ENCODE measurements around the gene SCTR.

SCTR gene

DNA sequence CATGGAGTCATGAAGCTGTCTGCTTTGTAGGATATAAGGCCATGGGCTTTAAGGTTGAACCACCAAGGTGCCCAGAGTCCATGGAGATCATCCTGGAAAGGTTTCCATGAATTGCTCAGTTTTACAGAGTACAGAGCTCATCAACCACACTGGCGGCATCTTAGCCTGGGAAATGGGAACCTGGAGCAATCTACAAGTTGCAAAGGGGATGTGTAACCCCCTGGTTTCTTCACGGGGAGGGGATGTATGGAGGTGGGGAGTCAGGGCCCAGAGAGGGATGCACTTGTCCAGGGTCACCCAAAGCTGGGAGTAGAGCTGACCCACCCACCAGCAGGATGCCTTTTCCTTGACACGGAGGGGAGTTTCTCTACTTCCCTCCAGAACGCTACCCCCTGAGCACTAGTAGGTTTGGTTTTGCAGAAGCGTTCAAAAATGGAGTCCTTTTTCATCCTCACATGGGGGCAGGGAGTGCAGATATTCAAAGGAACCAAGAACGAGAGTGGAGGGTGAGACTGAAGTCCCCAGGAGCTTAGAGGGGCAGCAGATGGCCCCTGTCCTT lies 85.5 kb downstream of the SCTR start:
- Histone ChIP-seq H3K79me2 (ENCODE audit: control insufficient read depth, insufficient read depth, low read length) (no peaks in the 10 kb centered on the region), H3K4me3 (ENCODE audit: low read length) (no peak overlapping the region), H3K79me1 (ENCODE audit: low read length) (peaks cover 4% of the 10 kb centered on the region), H4K5ac (ENCODE audit: low read length) (no peak overlapping the region), H3K4me2 (ENCODE audit: low read length) (no peak overlapping the region), H3K9ac (ENCODE audit: low read length) (no peak overlapping the region), H3K18ac (ENCODE audit: low read length) (no peak overlapping the region), H2BK120ac (ENCODE audit: low read depth, low read length) (no peak overlapping the region), H2BK15ac (replicated peaks; ENCODE audit: low read depth) (no peak overlapping the region), H4K8ac (ENCODE audit: low read depth, low read length) (no peak overlapping the region), H2AK5ac (ENCODE audit: low read length) (no peak overlapping the region), H3K27me3 (ENCODE audit: insufficient read depth, low read length, poor library complexity) (no peaks in the 10 kb centered on the region), H3K4ac (ENCODE audit: low read depth, low read length) (no peak overlapping the region), H3K56ac (ENCODE audit: low read length) (no peak overlapping the region), H3K36me3 (ENCODE audit: control insufficient read depth, insufficient read depth, low read length) (no peaks in the 10 kb centered on the region), H3K4me1 (ENCODE audit: control insufficient read depth, low read depth, low read length) (peaks cover 2% of the 10 kb centered on the region), H3K23ac (ENCODE audit: low read length) (no peak overlapping the region), H2BK5ac (ENCODE audit: low read length) (no peak overlapping the region), H3K27ac (ENCODE audit: low read depth, low read length) (no peak overlapping the region)
- DNase-seq = no peak
- no CpG with 5 or more reads among the region's 6 CpGs for WGBS (ENCODE audit: extremely low coverage, insufficient coverage, low lambda C conversion rate)

DNA sequence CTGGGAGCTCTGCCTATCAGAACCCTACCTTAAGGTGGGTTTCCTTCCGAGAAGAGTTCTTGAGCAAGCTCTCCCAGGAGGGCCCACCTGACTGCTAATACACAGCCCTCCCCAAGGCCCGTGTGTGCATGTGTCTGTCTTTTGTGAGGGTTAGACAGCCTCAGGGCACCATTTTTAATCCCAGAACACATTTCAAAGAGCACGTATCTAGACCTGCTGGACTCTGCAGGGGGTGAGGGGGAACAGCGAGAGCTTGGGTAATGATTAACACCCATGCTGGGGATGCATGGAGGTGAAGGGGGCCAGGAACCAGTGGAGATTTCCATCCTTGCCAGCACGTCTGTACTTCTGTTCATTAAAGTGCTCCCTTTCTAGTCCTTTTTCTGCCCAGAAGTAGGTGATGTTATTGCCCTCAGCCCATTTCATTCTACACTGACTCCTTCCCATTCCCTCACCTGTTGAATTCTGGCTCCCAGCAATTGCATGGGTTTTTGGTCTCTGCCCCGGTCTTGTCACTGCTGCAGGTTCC lies 86.1 kb downstream of the SCTR start:
- H3K36me3 ChIP-seq (ENCODE audit: control insufficient read depth, insufficient read depth, low read length) = no peaks in the 10 kb centered on the region
- H3K4me2 ChIP-seq (ENCODE audit: low read length) = no peak overlapping the region
- no peak overlapping the region for H2AK5ac ChIP-seq (ENCODE audit: low read length)
- no peak overlapping the region for H3K18ac ChIP-seq (ENCODE audit: low read length)
- H2BK5ac ChIP-seq (ENCODE audit: low read length) = no peak overlapping the region
- peaks cover 1% of the 10 kb centered on the region for H3K79me2 ChIP-seq (ENCODE audit: control insufficient read depth, insufficient read depth, low read length)
- no CpG with 5 or more reads among the region's 6 CpGs for WGBS (ENCODE audit: extremely low coverage, insufficient coverage, low lambda C conversion rate)
- no peak overlapping the region for H3K9ac ChIP-seq (ENCODE audit: low read length)
- H2BK15ac ChIP-seq (replicated peaks; ENCODE audit: low read depth) = no peak overlapping the region
- H3K23ac ChIP-seq (ENCODE audit: low read length) = no peak overlapping the region
- H3K27me3 ChIP-seq (ENCODE audit: insufficient read depth, low read length, poor library complexity) = no peaks in the 10 kb centered on the region
- DNase-seq = no peak
- no peak overlapping the region for H3K56ac ChIP-seq (ENCODE audit: low read length)
- H3K4me3 ChIP-seq (ENCODE audit: low read length) = no peak overlapping the region
- H3K4me1 ChIP-seq (ENCODE audit: control insufficient read depth, low read depth, low read length) = peaks cover 7% of the 10 kb centered on the region
- no peak overlapping the region for H4K5ac ChIP-seq (ENCODE audit: low read length)
- no peak overlapping the region for H4K8ac ChIP-seq (ENCODE audit: low read depth, low read length)
- no peak overlapping the region for H2BK120ac ChIP-seq (ENCODE audit: low read depth, low read length)
- H3K79me1 ChIP-seq (ENCODE audit: low read length) = peaks cover 6% of the 10 kb centered on the region
- no peak overlapping the region for H3K27ac ChIP-seq (ENCODE audit: low read depth, low read length)
- no peak overlapping the region for H3K4ac ChIP-seq (ENCODE audit: low read depth, low read length)

DNA sequence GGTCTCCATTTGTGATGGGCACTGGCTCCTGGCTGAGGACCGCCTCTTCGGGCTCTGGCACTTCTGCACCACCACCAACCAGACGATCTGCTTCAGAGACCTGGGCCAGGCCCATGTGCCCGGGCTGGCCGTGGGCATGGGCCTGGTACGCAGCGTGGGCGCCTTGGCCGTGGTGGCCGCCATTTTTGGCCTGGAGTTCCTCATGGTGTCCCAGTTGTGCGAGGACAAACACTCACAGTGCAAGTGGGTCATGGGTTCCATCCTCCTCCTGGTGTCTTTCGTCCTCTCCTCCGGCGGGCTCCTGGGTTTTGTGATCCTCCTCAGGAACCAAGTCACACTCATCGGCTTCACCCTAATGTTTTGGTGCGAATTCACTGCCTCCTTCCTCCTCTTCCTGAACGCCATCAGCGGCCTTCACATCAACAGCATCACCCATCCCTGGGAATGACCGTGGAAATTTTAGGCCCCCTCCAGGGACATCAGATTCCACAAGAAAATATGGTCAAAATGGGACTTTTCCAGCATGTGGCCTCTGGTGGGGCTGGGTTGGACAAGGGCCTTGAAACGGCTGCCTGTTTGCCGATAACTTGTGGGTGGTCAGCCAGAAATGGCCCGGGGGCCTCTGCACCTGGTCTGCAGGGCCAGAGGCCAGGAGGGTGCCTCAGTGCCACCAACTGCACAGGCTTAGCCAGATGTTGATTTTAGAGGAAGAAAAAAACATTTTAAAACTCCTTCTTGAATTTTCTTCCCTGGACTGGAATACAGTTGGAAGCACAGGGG lies 87.1 kb downstream of the SCTR start:
- Histone ChIP-seq H3K9ac (ENCODE audit: low read length) (no peak overlapping the region), H3K4me1 (ENCODE audit: control insufficient read depth, low read depth, low read length) (peaks cover 11% of the 10 kb centered on the region), H3K79me2 (ENCODE audit: control insufficient read depth, insufficient read depth, low read length) (peaks cover 2% of the 10 kb centered on the region), H3K4me2 (ENCODE audit: low read length) (no peak overlapping the region), H4K8ac (ENCODE audit: low read depth, low read length) (no peak overlapping the region), H3K23ac (ENCODE audit: low read length) (no peak overlapping the region), H3K4ac (ENCODE audit: low read depth, low read length) (no peak overlapping the region), H2BK15ac (replicated peaks; ENCODE audit: low read depth) (no peak overlapping the region), H3K27me3 (ENCODE audit: insufficient read depth, low read length, poor library complexity) (no peaks in the 10 kb centered on the region), H2AK5ac (ENCODE audit: low read length) (no peak overlapping the region), H3K27ac (ENCODE audit: low read depth, low read length) (no peak overlapping the region), H3K18ac (ENCODE audit: low read length) (no peak overlapping the region), H4K5ac (ENCODE audit: low read length) (no peak overlapping the region), H3K4me3 (ENCODE audit: low read length) (no peak overlapping the region), H3K79me1 (ENCODE audit: low read length) (peaks cover 9% of the 10 kb centered on the region), H2BK5ac (ENCODE audit: low read length) (no peak overlapping the region), H3K56ac (ENCODE audit: low read length) (no peak overlapping the region), H3K36me3 (ENCODE audit: control insufficient read depth, insufficient read depth, low read length) (no peaks in the 10 kb centered on the region), H2BK120ac (ENCODE audit: low read depth, low read length) (no peak overlapping the region)
- WGBS (ENCODE audit: extremely low coverage, insufficient coverage, low lambda C conversion rate) = no CpG with 5 or more reads among the region's 22 CpGs
- DNase-seq = no peak

DNA sequence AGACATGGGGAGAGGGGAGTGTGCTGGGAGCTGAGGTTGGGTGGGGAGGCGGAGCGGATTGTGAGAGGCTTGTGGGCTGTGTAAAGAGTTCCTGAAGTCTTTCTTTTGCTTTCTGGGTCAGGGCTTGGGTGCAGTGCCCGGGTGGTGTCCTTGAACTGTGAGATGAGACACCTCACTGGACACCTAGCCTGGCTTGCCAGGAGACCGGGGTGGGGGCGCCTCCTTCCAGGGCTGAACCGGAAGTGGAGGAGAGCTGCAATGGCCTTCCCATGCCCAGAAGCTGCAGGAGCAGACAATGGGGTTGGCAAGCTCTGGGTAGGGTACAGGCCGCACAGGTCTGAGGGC lies 88.4 kb downstream of the SCTR start:
- no peak overlapping the region for H3K9ac ChIP-seq (ENCODE audit: low read length)
- H3K79me2 ChIP-seq (ENCODE audit: control insufficient read depth, insufficient read depth, low read length) = peaks cover 2% of the 10 kb centered on the region
- no peak overlapping the region for H4K5ac ChIP-seq (ENCODE audit: low read length)
- no peak overlapping the region for H2AK5ac ChIP-seq (ENCODE audit: low read length)
- H3K18ac ChIP-seq (ENCODE audit: low read length) = no peak overlapping the region
- H3K56ac ChIP-seq (ENCODE audit: low read length) = no peak overlapping the region
- H3K79me1 ChIP-seq (ENCODE audit: low read length) = peaks cover 9% of the 10 kb centered on the region
- H3K27ac ChIP-seq (ENCODE audit: low read depth, low read length) = no peak overlapping the region
- H3K4me1 ChIP-seq (ENCODE audit: control insufficient read depth, low read depth, low read length) = peaks cover 11% of the 10 kb centered on the region
- no peak overlapping the region for H3K4me2 ChIP-seq (ENCODE audit: low read length)
- no peak overlapping the region for H4K8ac ChIP-seq (ENCODE audit: low read depth, low read length)
- H2BK120ac ChIP-seq (ENCODE audit: low read depth, low read length) = no peak overlapping the region
- WGBS (ENCODE audit: extremely low coverage, insufficient coverage, low lambda C conversion rate) = no CpG with 5 or more reads among the region's 7 CpGs
- no peak overlapping the region for H3K23ac ChIP-seq (ENCODE audit: low read length)
- no peaks in the 10 kb centered on the region for H3K27me3 ChIP-seq (ENCODE audit: insufficient read depth, low read length, poor library complexity)
- H3K36me3 ChIP-seq (ENCODE audit: control insufficient read depth, insufficient read depth, low read length) = no peaks in the 10 kb centered on the region
- H3K4me3 ChIP-seq (ENCODE audit: low read length) = no peak overlapping the region
- no peak for DNase-seq
- H2BK15ac ChIP-seq (replicated peaks; ENCODE audit: low read depth) = no peak overlapping the region
- no peak overlapping the region for H2BK5ac ChIP-seq (ENCODE audit: low read length)
- H3K4ac ChIP-seq (ENCODE audit: low read depth, low read length) = no peak overlapping the region

DNA sequence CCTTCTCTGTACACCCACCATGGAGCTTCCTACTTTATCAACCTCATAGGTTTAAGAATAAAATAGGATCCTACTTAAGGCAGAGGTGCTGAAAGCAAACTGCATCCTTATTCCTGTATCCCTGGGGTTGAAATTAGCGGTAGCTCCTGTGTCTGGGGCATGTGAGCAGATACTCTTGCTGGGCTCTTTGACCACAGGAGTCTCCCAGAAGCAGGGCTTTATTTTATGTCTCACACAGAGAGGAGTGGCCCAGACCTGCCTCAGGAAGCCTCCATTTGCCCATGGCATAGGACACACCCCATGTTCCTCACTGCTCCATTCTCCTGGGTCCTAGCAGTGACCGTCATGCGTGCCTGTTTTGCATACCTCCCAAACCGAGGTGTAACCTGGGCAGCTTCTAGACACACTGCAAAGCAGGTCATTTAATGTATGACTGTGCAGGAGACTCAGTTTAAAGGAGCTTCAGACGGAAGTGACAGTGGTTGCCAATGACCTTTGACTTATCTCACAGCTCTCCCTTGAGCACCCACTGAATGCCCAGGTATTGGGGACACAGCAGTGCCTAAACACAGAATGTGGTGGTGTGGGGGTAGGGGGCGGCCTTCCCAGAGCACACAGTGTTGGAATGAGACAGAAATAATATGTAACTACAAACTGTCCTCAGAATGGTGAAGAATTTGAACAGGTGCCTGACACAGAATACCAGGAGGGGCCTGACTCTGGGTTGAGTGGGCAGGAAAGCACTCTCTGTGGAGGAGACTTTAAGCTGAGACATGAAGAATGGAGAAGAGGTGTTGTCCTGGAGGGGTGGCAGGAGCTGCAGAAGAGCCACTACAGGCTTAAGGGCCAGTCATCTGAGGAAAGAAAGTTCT lies 89.0 kb downstream of the SCTR start:
- Histone ChIP-seq H3K4me1 (ENCODE audit: control insufficient read depth, low read depth, low read length) (peaks cover 15% of the 10 kb centered on the region), H3K23ac (ENCODE audit: low read length) (no peak overlapping the region), H2BK120ac (ENCODE audit: low read depth, low read length) (no peak overlapping the region), H3K9ac (ENCODE audit: low read length) (no peak overlapping the region), H3K79me2 (ENCODE audit: control insufficient read depth, insufficient read depth, low read length) (peaks cover 2% of the 10 kb centered on the region), H3K18ac (ENCODE audit: low read length) (no peak overlapping the region), H3K4me3 (ENCODE audit: low read length) (no peak overlapping the region), H2BK5ac (ENCODE audit: low read length) (no peak overlapping the region), H3K36me3 (ENCODE audit: control insufficient read depth, insufficient read depth, low read length) (no peaks in the 10 kb centered on the region), H2BK15ac (replicated peaks; ENCODE audit: low read depth) (no peak overlapping the region), H3K27ac (ENCODE audit: low read depth, low read length) (no peak overlapping the region), H3K4me2 (ENCODE audit: low read length) (no peak overlapping the region), H3K4ac (ENCODE audit: low read depth, low read length) (no peak overlapping the region), H3K56ac (ENCODE audit: low read length) (no peak overlapping the region), H4K8ac (ENCODE audit: low read depth, low read length) (no peak overlapping the region), H4K5ac (ENCODE audit: low read length) (no peak overlapping the region), H2AK5ac (ENCODE audit: low read length) (no peak overlapping the region), H3K79me1 (ENCODE audit: low read length) (peaks cover 9% of the 10 kb centered on the region), H3K27me3 (ENCODE audit: insufficient read depth, low read length, poor library complexity) (no peaks in the 10 kb centered on the region)
- WGBS (ENCODE audit: extremely low coverage, insufficient coverage, low lambda C conversion rate) = no CpG with 5 or more reads among the region's 6 CpGs
- DNase-seq = no peak

Measured in mesendoderm (in vitro differentiated cells).